Large intestine (tissue), 3 donors: ENCODE measurements around the gene MAML3. TPM values are rescaled to one million over a fixed set of nuclear protein-coding genes. Genes with fewer than 3 reads are reported as not detected.
A peak's percentile ranks its signal among the peaks of the same experiment; 100 is the strongest.

ENCODE experiments used
- DNase-seq, 2 donors: peaks; one replicate each; pipeline versions ENCODE4 v3.0.0 to v3.0.0-alpha.2; 2013
- H3K27ac ChIP-seq: one replicate; pipeline ENCODE4 v1.5.1; 2013; ENCODE audit warnings: low read length
- H3K27me3 ChIP-seq: 2 replicates; pipeline ENCODE4 v1.6.1; 2013; ENCODE audit warnings: low read length; ENCODE audit not compliant: control insufficient read depth, insufficient read depth
- H3K36me3 ChIP-seq: 2 replicates; pipeline ENCODE4 v1.6.1; 2013; ENCODE audit warnings: low read length; ENCODE audit not compliant: control insufficient read depth, insufficient read depth
- H3K4me1 ChIP-seq: one replicate; pipeline ENCODE4 v1.6.1; 2013; ENCODE audit warnings: low read length; ENCODE audit not compliant: control insufficient read depth, insufficient read depth
- H3K4me3 ChIP-seq: one replicate; pipeline ENCODE4 v1.5.1; 2013; ENCODE audit warnings: low read length
- H3K9me3 ChIP-seq: one replicate; pipeline ENCODE4 v1.6.1; 2013; ENCODE audit warnings: mild to moderate bottlenecking, low read depth, low read length, moderate library complexity; ENCODE audit not compliant: control insufficient read depth
- WGBS: methylation state at CpG from one replicate; pipeline ENCODE4 v1.1.5; 2013; ENCODE audit warnings: low lambda C conversion rate; ENCODE audit not compliant: insufficient coverage; 5-methylcytosine and 5-hydroxymethylcytosine counted together
- polyA plus RNA-seq: library from polyadenylated mRNA; unstranded; fragments of 120-200 nt; gene quantifications from one replicate; pipeline ENCODE4 v1.2.1, GENCODE V29; 2013

MAML3 gene
- polyA plus RNA-seq, 1 donor = 10.6 TPM

GRCh38 chr4:139795527-139796314 lies 358.3 kb downstream of the MAML3 start:
- no peaks in the 10 kb centered on the region for H3K27me3 ChIP-seq
- 100% methylated on average over 1 of the region's 8 CpGs for WGBS
- no peaks in the 10 kb centered on the region for H3K9me3 ChIP-seq

GRCh38 chr4:139794158-139794954 lies 359.6 kb downstream of the MAML3 start:
- no peaks in the 10 kb centered on the region for H3K9me3 ChIP-seq
- H3K27me3 ChIP-seq = no peaks in the 10 kb centered on the region
- no peaks in the 10 kb centered on the region for H3K36me3 ChIP-seq
- H3K4me1 ChIP-seq = no peaks in the 10 kb centered on the region
- H3K27ac ChIP-seq = no peak overlapping the region
- H3K4me3 ChIP-seq = no peak overlapping the region
- no CpG with 5 or more reads among the region's 3 CpGs for WGBS
- no peak for DNase-seq

More at GRCh38 chr4:139795527-139796314, 358.3 kb downstream of the MAML3 start:
- H3K4me1 ChIP-seq = peaks cover 5% of the 10 kb centered on the region
- no peak for DNase-seq
- H3K27ac ChIP-seq = no peak overlapping the region
- no peaks in the 10 kb centered on the region for H3K36me3 ChIP-seq
- H3K4me3 ChIP-seq = no peak overlapping the region

- H3K4me1 ChIP-seq = no peaks in the 10 kb centered on the region
- H3K27ac ChIP-seq = no peak overlapping the region
- no peak overlapping the region for H3K4me3 ChIP-seq
- no peaks in the 10 kb centered on the region for H3K27me3 ChIP-seq
- DNase-seq = no peak
- no peaks in the 10 kb centered on the region for H3K9me3 ChIP-seq
- H3K36me3 ChIP-seq = no peaks in the 10 kb centered on the region
- WGBS = no CpG with 5 or more reads among the region's 2 CpGs
Observed at GRCh38 chr4:139791681-139792080, 362.3 kb downstream of the MAML3 start.

GRCh38 chr4:139790291-139790690 lies 363.7 kb downstream of the MAML3 start:
- Histone ChIP-seq H3K27ac (no peak overlapping the region), H3K4me3 (no peak overlapping the region), H3K36me3 (no peaks in the 10 kb centered on the region), H3K9me3 (no peaks in the 10 kb centered on the region), H3K4me1 (no peaks in the 10 kb centered on the region), H3K27me3 (no peaks in the 10 kb centered on the region)
- WGBS = 100% methylated on average over 1 of the region's 4 CpGs
- no peak for DNase-seq

GRCh38 chr4:139789096-139789654 lies 364.8 kb downstream of the MAML3 start:
- Histone ChIP-seq H3K36me3 (no peaks in the 10 kb centered on the region), H3K9me3 (no peaks in the 10 kb centered on the region), H3K27ac (no peak overlapping the region), H3K4me3 (no peak overlapping the region), H3K27me3 (no peaks in the 10 kb centered on the region), H3K4me1 (no peaks in the 10 kb centered on the region)
- DNase-seq = no peak
- 70% methylated on average over 2 of the region's 6 CpGs for WGBS

GRCh38 chr4:139786494-139787354 lies 367.3 kb downstream of the MAML3 start:
- no peaks in the 10 kb centered on the region for H3K27me3 ChIP-seq
- DNase-seq = no peak

GRCh38 chr4:139785356-139785755 lies 368.6 kb downstream of the MAML3 start:
- DNase-seq = no peak
- Histone ChIP-seq H3K27me3 (no peaks in the 10 kb centered on the region), H3K4me1 (no peaks in the 10 kb centered on the region), H3K27ac (no peak overlapping the region), H3K9me3 (no peaks in the 10 kb centered on the region), H3K4me3 (no peak overlapping the region), H3K36me3 (no peaks in the 10 kb centered on the region)
- no CpG with 5 or more reads among the region's 4 CpGs for WGBS

More at GRCh38 chr4:139786494-139787354, 367.3 kb downstream of the MAML3 start:
- Histone ChIP-seq H3K9me3 (no peaks in the 10 kb centered on the region), H3K4me3 (no peak overlapping the region), H3K36me3 (no peaks in the 10 kb centered on the region), H3K27ac (no peak overlapping the region), H3K4me1 (no peaks in the 10 kb centered on the region)
- WGBS = no CpG with 5 or more reads among the region's 12 CpGs

GRCh38 chr4:139783741-139784484 lies 370.1 kb downstream of the MAML3 start:
- Histone ChIP-seq H3K9me3 (no peaks in the 10 kb centered on the region), H3K27ac (peak overlapping the region; percentile 18)
- 60% methylated on average over 1 of the region's 20 CpGs for WGBS

GRCh38 chr4:139782926-139783522 lies 371.0 kb downstream of the MAML3 start:
- DNase-seq = no peak
- Histone ChIP-seq H3K4me1 (no peaks in the 10 kb centered on the region), H3K9me3 (no peaks in the 10 kb centered on the region), H3K27me3 (no peaks in the 10 kb centered on the region), H3K4me3 (no peak overlapping the region), H3K27ac (peak overlapping the region; percentile 18), H3K36me3 (no peaks in the 10 kb centered on the region)
- 80% methylated on average over 2 of the region's 7 CpGs for WGBS

More at GRCh38 chr4:139783741-139784484, 370.1 kb downstream of the MAML3 start:
- Histone ChIP-seq H3K27me3 (no peaks in the 10 kb centered on the region), H3K4me3 (no peak overlapping the region), H3K4me1 (no peaks in the 10 kb centered on the region), H3K36me3 (no peaks in the 10 kb centered on the region)
- no peak for DNase-seq
